IPS DF 19.7 (cell line): ENCODE data around the gene LTB4R2.
A peak's percentile ranks its signal among the peaks of the same experiment; 100 is the strongest.

ENCODE experiments used
- DNase-seq: peaks from one replicate; pipeline ENCODE4 v3.0.0-alpha.2; 2013; ENCODE audit warnings: low read depth, low spot score

LTB4R2 gene, protein sequence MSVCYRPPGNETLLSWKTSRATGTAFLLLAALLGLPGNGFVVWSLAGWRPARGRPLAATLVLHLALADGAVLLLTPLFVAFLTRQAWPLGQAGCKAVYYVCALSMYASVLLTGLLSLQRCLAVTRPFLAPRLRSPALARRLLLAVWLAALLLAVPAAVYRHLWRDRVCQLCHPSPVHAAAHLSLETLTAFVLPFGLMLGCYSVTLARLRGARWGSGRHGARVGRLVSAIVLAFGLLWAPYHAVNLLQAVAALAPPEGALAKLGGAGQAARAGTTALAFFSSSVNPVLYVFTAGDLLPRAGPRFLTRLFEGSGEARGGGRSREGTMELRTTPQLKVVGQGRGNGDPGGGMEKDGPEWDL

GRCh38 chr14:24309538-24310264 lies at the start of gene LTB4R2:
Gene LTB4R2, plus strand, starts transcription at chr14:24310140. Its CDS starts 525 bp downstream, at chr14:24310665.
- DNase-seq: no peak

DNA sequence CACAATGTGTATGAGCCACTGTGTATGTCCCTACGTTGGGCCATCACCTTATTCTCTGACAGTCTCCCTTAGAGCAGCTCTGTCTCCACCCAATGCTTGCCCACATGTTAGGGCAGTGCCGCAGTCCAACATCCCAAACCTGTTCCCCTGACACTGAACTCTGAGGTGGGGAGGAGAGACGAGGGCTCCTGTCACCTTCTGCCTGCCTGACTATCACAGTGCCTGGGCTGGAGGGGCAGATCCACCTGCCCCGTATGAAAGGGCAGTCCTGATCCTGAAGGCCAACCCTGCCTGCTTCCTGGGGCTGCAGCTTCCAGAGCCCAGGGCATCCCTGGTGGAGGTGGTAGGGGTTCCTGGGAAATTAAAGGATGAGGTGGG lies 49.2 kb upstream of the LTB4R2 start:
- no peak for DNase-seq

DNA sequence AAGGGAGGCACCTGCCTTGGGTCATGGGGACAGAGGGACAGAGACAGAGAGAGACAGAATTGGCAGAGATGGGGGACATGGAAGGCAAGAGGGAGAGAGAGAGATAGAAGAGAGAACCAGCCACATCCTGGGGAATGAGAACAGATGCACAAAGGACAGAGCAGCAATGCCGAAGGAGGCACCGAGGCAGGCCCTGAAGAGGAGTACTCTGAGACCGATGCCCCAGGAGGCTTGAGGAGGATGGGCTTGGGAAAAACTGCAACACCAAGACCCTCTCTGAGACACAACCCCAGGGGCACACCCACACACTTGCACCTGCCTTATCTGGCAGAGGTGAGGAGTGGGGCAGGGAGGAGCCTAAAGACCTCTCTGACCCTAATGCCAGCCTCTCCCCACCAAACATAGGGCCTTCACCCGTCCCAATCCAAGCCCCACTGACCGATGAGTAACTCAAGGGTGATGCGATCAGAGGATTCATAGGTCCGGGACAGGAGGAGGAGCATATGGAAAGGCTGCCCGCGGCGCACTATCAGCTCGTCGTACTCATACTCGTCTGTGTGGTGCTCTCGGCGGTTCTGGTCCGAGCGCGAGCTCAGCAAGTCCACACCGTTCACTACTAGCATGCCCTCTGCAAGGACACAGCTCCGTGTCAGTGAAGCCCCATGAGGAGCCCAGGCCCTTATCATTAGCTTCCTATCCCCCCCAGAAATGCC lies 48.5 kb upstream of the LTB4R2 start:
- no peak for DNase-seq

- DNase-seq: no peak
These were observed 48.0 kb upstream of the LTB4R2 start for GRCh38 chr14:24261969-24262327.

- DNase-seq: no peak
These were observed 46.9 kb upstream of the LTB4R2 start, which contains the start of gene TGM1 for GRCh38 chr14:24262821-24263733. Gene TGM1, minus strand, starts transcription at chr14:24263177. Its CDS starts 825 bp downstream, at chr14:24262352.

DNA sequence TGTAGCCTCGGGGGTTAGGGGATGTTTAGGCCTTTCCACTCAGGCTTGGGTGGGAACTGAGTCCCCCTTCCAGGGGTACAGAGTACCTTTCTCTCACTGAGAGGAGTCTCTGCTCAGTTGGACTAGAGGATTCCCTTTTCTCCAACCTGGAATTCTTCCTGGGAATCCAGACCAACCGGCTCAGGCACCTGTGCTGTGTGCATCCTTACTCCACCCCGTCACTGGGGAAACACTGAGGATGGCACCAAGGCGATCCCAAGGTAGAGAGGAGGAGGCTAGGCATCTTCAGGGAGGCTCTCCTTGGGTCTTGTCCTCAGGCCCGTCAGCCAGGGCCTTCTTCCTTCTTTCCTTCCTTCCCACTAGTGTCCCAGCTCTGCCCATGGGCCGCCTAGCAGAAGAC lies 46.1 kb upstream of the LTB4R2 start:
- no peak for DNase-seq

DNA sequence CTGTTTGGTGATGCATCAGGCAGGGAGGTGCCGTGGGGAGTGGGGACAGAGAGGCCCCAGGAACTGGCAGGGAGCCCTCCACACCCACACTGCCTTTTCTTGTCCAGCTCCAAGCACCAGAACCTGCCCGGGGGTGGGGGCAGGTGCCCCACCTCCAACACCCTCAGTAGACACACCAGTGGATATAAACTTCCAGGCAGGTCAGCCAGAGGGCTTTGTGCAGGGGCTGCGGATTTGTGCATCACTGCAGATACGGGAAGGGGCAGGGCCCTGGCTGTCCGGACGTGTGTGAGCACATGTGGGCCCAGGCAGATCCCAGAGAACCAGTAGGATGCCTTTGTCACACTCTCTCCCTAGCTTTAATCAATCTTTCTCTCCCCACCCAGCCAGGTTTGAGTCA lies 45.6 kb upstream of the LTB4R2 start:
- DNase-seq: no peak

- DNase-seq: no peak
These were observed 43.3 kb upstream of the LTB4R2 start for GRCh38 chr14:24266344-24267244.

GRCh38 chr14:24267516-24267915 lies 42.4 kb upstream of the LTB4R2 start:
- no peak for DNase-seq

- DNase-seq: no peak
These were observed 41.7 kb upstream of the LTB4R2 start for GRCh38 chr14:24268225-24268624.

DNA sequence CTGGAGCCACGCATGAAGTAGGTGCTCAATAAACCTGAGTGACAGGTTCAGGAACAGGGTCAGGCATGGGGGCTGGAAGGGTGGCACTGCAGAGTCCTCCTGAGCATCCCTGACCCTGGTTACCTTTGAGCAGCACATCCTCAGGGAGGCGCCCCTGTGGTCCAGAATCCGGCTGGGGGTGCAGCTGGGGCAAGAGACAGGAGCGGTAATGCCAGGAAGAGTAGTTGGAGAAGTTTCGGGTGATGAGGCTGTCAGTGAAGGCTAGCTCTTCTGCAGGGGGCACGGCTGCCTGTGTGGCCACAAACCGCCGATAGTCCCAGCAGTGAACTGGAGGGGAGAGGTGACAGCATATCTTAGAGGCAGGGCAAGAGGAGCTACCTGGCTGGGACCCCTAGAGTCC lies 40.6 kb upstream of the LTB4R2 start:
- DNase-seq: no peak

GRCh38 chr14:24269910-24270536 lies 39.9 kb upstream of the LTB4R2 start:
- DNase-seq: no peak

- no peak for DNase-seq
These were observed 39.3 kb upstream of the LTB4R2 start for GRCh38 chr14:24270537-24271133.

DNA sequence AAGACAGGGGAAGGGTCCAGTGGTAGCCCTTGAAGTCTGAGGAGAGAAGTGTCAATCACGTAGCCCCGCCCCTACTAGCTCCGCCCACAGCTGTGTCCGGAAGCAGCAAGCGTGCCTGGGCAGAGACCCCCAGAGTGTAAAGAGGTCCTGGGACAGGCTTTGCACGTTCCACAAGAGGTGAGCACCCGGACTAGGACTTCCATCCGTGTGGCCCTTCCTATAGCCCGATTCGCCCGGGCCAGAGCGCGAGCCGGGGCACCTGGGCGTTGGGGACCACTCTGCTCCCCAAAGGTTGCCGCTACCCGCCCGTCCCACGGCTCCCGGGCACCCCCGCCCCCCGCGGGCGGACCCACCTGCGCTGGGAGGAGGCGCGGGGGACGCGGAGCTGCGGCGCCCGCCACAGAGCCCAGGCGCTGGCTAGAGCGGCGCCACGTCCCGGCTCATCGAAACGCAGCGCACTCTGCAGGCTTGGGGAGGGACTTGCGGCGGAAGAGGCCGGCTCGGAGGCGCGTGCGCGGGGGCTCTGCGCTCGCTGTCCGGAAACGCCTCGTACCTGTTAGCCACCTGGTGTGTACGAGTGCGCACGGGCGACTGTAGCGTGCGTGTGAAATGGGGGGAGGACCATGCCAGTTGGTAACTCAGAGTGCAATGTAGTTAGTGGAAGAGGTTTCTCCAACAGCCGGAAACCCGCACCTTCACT lies 38.7 kb upstream of the LTB4R2 start, which contains the start of gene RABGGTA:
RABGGTA (minus strand) TSS at position 464 of the 700 bp plus-strand sequence. CDS start 482 bp downstream, outside the sequence.
- DNase-seq: peak; percentile 71

DNA sequence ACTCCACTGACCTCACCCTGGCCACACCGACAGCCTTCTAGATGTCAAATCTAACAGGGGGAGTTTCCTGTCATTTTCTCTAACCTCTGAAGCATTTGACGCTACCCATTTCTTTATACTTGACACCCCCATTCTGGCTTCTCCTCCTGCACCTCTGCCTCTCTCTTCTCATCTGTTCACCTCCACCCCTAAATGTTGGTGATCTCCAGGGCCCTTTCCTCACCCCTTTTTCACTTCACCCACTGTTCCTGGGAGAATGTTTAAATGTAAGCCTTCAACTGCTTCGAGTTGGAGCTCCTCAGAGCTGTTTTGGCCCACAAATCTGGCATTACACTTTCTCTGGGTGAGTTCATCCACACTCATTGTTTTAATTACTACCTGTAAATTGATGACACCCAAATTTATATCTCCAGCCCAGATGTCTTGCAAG lies 38.1 kb upstream of the LTB4R2 start:
- no peak for DNase-seq

DNA sequence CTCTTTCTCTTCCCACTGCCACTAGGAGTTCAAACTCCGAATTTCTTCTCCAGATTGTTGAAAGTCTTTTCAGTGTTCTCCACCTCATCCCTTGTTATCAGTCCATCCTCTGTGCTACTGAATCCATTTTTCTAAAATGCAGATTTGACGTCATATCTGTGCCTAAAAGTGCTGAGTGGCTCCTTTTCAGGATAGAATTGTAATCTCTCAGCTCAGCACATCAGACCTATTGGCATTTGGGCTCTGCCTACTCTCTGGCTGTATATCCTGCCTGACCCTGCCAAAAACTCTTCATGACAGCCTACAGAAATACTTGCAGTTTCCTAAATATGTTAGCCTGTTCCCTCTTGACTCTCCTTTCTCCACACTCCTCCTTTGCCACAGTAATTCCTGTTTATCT lies 37.5 kb upstream of the LTB4R2 start:
- DNase-seq: no peak

- DNase-seq: no peak
These were observed 36.4 kb upstream of the LTB4R2 start for GRCh38 chr14:24273422-24273998.

GRCh38 chr14:24274101-24274543 lies 35.8 kb upstream of the LTB4R2 start:
- DNase-seq: no peak
